Cardiac fibroblast (primary cell): ENCODE measurements around the gene GP9.
A peak's percentile ranks its signal among the peaks of the same experiment; 100 is the strongest.
"Not testable (repeated sequence)": the region's sequence is repeated elsewhere in the genome, so short reads cannot be mapped to it uniquely, and the experiment has no call there.

Experiments used
- DNase-seq, 2 donors: peaks; one replicate each; pipeline versions ENCODE4 v3.0.0 to v3.0.0-alpha.2; 2010; ENCODE audit warnings: low read depth in 2 of 2
- H3K4me3 ChIP-seq, 2 donors: replicated peaks in 1 of 2; 1 replicate in 1 of 2; 2 replicates in 1 of 2; pipeline ENCODE4 v1.5.1; 2011; ENCODE audit warnings: low read depth in 2 of 2, low read length in 2 of 2, mild to moderate bottlenecking in 2 of 2, moderate library complexity in 1 of 2
- TF ChIP-seq, protein P1 (sequence below): IDR thresholded peaks from one replicate; pipeline ENCODE4 v1.5.1; 2011; ENCODE audit warnings: low read depth, mild to moderate bottlenecking, low read length, inconsistent platforms

Gene GP9

DNA sequence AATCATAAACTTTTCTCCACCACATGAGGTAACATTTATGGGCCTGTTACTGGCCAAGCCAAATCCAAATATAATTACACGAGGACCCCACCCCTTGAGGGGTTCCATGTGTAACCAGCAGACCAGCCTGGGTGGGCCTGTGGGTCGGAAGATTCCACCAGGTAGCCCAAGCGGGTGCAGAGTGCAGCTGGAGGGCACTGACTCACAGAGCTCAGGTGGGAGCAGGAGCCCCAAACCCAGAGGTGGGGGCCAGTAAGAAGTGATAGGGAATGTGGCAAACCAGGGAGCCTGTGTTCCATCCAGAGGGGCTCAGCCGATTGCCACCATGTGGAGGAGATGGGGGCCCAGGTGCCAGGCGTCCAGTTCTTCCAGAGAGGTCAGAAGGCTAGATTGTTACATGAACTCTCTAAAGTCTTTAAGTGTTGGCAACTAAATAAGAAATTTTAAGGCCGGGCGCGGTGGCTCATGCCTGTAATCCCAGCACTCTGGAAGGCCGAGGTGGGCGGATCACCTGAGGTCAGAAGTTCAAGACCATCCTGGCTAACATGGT lies 2.6 kb downstream of the GP9 start:
- no peak for DNase-seq
- no peak overlapping the region for H3K4me3 ChIP-seq
- TF ChIP-seq, protein P1, sequence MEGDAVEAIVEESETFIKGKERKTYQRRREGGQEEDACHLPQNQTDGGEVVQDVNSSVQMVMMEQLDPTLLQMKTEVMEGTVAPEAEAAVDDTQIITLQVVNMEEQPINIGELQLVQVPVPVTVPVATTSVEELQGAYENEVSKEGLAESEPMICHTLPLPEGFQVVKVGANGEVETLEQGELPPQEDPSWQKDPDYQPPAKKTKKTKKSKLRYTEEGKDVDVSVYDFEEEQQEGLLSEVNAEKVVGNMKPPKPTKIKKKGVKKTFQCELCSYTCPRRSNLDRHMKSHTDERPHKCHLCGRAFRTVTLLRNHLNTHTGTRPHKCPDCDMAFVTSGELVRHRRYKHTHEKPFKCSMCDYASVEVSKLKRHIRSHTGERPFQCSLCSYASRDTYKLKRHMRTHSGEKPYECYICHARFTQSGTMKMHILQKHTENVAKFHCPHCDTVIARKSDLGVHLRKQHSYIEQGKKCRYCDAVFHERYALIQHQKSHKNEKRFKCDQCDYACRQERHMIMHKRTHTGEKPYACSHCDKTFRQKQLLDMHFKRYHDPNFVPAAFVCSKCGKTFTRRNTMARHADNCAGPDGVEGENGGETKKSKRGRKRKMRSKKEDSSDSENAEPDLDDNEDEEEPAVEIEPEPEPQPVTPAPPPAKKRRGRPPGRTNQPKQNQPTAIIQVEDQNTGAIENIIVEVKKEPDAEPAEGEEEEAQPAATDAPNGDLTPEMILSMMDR: no peak

DNA sequence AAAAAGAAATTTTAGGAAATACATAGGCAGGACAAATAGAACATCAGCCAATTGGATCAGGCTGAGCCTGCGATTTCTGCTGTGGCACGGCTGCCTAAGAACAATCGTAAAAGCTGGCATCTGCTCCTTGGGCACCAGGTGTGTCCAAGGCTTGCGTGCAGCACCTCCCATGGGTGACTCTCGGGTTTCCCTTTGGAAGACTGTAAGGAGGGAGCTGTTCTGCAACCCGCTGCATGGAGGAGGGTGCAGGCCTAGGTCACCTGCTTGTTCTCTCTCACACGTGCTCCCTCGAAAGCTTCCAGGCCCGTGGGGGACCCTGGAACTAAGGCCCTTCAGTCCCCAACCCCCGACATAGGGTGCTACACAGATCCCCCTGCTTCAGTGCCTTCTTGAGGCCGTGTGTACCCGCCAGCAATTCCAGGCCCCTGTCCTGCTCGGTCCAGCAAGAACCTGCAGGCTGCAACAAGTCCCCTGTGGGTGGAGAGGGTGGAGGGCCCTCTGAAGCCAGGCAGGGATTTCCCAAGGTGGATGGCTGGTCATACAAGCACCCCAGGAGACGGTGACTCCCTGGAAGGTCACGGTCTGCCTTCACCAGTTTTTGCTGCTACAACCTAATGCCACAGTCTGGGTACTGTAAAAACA lies 3.4 kb downstream of the GP9 start:
- DNase-seq: no peak
- no peak overlapping the region for H3K4me3 ChIP-seq
- TF ChIP-seq, protein P1: no peak

DNA sequence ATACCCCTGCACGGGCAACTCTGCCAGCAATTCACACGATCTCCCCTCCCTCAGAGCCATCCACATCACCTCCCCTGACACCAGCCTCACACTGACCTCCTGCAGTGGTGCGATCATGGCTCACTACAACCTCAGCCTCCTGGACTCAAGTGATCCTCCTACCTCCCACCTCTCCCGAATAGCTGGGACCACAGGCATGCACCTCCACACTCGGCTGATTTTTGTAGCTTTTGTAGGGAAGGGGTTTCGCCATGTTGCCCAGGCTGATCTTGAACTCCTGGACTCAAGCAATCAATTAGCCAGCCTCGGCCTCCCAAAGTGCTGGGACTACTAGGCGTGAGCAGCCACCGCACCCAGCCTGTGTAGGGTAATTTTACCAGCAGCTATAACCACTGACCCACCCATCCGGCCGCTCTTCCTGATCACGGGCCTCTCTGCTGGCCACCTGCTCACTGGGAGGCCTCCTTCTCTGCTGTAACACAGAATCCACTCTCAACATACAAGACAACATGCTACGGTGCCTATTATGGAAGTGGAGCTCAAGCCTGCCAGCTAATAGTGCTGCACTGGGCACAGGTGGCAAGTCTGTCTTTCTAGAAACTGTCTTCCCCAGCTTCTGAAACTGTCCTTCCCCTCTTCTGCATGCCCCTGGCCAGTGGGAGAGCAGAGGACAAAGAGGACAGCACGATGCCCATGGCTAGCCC lies 4.6 kb downstream of the GP9 start:
- TF ChIP-seq, protein P1: no peak
- no peak for DNase-seq
- H3K4me3 ChIP-seq: no peak overlapping the region

DNA sequence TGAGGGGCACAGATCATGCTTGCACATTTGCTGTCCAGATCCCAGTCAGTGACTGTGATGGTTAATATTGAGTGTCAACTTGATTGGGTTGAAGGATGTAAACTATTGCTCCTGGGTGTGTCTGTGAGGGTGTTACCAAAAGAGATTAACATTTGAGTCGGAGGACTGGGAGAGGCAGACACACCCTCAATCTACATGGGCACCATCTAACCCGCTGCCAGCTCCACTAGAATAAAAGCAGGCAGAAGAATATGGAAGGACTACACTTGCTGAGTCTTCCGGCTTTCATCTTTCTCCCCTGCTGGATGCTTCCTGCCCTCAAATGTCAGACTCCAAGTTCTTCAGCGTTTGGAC lies 5.1 kb downstream of the GP9 start:
- no peak overlapping the region for H3K4me3 ChIP-seq
- TF ChIP-seq, protein P1: no peak
- no peak for DNase-seq

DNA sequence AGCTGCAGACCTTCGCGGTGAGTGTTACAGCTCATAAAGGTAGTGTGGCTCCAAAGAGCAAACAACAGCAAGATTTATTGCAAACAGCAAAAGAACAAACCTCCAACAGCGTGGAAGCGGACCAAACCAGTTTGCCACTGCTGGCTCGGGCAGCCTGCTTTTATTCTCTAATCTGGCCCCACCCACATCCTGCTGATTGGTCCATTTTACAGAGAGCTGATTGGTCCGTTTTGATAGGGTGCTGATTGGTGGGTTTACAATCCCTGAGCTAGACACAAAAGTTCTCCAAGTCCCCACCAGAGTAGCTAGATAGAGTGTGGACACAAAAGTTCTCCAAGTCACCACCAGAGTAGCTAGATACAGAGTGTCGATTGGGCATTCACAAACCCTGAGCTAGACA lies 7.1 kb downstream of the GP9 start:
- not testable (repeated sequence) for DNase-seq, H3K4me3 ChIP-seq

DNA sequence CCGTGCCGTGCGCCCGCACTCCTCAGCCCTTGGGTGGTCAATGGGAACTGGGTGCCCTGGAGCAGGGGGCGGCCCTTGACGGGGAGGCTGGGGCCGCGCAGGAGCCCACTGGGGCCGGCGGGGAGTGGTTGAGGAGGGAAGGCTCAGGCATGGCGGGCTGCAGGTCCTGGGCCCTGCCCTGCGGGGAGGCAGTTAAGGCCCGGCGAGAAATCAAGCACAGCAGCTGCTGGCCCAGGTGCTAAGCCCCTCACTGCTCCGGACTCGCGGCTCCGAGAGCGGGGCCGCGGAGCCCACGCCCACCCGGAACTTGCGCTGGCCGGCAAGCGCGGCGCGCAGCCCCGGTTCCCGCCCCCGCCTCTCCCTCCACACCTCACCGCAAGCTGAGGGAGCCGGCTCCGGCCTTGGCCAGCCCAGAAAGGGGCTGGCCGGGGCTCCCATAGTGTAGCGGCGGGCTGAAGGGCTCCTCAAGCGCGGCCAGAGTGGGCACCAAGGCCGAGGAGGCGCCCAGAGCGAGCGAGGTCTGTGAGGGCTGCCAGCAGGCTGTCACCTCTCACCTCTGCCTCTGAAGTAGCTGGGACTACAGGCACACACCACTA lies 7.8 kb downstream of the GP9 start:
- DNase-seq: peak in 1 of 2 donors; percentile 25
- TF ChIP-seq, protein P1: no peak
- peak overlapping the region; percentile 20 to 32 for H3K4me3 ChIP-seq

DNA sequence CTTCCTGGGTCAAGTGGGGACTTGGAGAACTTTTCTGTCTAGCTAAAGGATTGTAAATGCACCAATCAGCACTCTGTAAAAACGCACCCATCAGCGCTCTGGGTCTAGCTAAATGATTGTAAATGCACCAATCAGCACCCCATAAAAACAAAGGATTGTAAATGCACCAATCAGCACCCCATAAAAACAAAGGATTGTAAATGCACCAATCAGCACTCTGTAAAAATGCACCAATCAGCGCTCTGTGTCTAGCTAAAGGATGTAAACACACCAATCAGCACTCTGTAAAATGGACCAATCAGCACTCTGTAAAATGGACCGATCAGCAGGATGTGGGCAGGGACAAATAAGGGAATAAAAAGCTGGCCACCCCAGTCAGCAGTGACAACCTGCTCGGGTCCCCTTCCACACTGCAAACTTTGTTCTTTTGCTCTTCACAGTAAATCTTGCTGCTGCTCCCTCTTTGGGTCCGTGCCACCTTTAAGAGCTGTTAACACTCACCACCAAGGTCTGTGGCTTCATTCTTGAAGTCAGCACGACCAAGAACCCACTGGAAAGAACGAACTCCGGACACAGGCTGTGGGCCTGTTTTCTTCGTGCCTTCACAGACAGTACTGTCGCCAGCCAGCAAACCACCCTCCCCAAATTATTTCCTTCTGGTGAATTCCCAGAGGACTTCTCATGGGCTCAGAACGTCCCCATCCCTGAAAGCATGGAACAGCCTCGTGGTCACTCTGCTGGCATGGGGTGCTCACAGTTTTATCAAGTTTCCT lies 8.9 kb downstream of the GP9 start:
- DNase-seq, H3K4me3 ChIP-seq: not testable (repeated sequence)
